K562 (cell line): ENCODE data around the gene ZNF503. TPM values are rescaled to one million over a fixed set of nuclear protein-coding genes. Genes with fewer than 3 reads are reported as not detected.

ENCODE experiments used
- ATAC-seq: fragments of 200-7000 bp; cut with Tn5 transposase; 3 replicates; pipeline ENCODE4 v1.9.1; 2020; ENCODE audit warnings: moderate library complexity
- BruUV-seq: library from RNA; stranded (reverse); fragments of 400-500 nt; replicated peaks from 2 replicates; lab custom pipeline; 2021; lab: Mats Ljungman, UMichigan
- CTCF ChIA-PET: fragments of 300-600 bp; formaldehyde crosslinking; extraction: SDS; loops from one replicate; lab custom pipeline; 2021; ENCODE audit warnings: low intra/inter-chr PET ratio; lab: Yijun Ruan, JAX
- POLR2A ChIA-PET: fragments of 300-600, 350-650 bp; sonication (Branson Sonifier 250); formaldehyde crosslinking; extraction: SDS; loops from one replicate; lab custom pipeline; 2021; ENCODE audit warnings: antibody characterized with exemption, inconsistent platforms; lab: Yijun Ruan, JAX
- DNase-seq, 4 experiments: peaks; one replicate each; pipeline versions ENCODE4 v3.0.0 to v3.0.0-alpha.2; 2011 to 2018; ENCODE audit warnings: low spot score in 3 of 4, mixed read lengths in 3 of 4; ENCODE audit errors: extremely low read depth in 1 of 4
- FAIRE-seq: peaks from 2 replicates; lab custom pipeline; 2011; peaks lifted over from hg19 to GRCh38; lab: Jason Lieb, UNC
- H2AFZ ChIP-seq: 2 replicates; pipeline ENCODE4 v1.6.0; 2011; ENCODE audit warnings: low read depth, low read length, control low read depth, inconsistent platforms
- H3K27ac ChIP-seq: fragments of 200-600 bp; 3 replicates; pipeline ENCODE4 v1.8.0; 2011; ENCODE audit warnings: low read depth, mild to moderate bottlenecking, control low read depth, inconsistent platforms, low read length, moderate library complexity, mixed read lengths; ENCODE audit errors: extremely low read depth
- H3K27me3 ChIP-seq, 2 experiments: fragments of 300-600 bp in 1 of 2; 2 replicates in 1 of 2; 3 replicates in 1 of 2; pipeline versions ENCODE4 v1.6.0 to v1.8.0; 2011; ENCODE audit warnings: inconsistent platforms in 2 of 2, low read length in 2 of 2, mild to moderate bottlenecking in 1 of 2, mixed read lengths in 1 of 2, moderate library complexity in 1 of 2; ENCODE audit not compliant: control insufficient read depth in 2 of 2, insufficient read depth in 2 of 2
- H3K36me3 ChIP-seq: fragments of 300-600 bp; 3 replicates; pipeline ENCODE4 v1.8.0; 2011; ENCODE audit warnings: mild to moderate bottlenecking, low read length, inconsistent platforms; ENCODE audit not compliant: control insufficient read depth, insufficient read depth
- H3K4me1 ChIP-seq, 2 experiments: fragments of 200-600 bp in 1 of 2; replicated peaks in 1 of 2; 2 replicates in 1 of 2; 3 replicates in 1 of 2; pipeline versions ENCODE4 v1.5.1 to v1.8.0; 2011; ENCODE audit warnings: inconsistent platforms in 2 of 2, low read length in 2 of 2, mild to moderate bottlenecking in 1 of 2, mixed read lengths in 1 of 2, moderate library complexity in 1 of 2; ENCODE audit not compliant: control insufficient read depth in 2 of 2, insufficient read depth in 2 of 2
- H3K4me2 ChIP-seq: 2 replicates; pipeline ENCODE4 v1.6.1; 2011; ENCODE audit warnings: low read length, control low read depth, inconsistent platforms, mixed read lengths; ENCODE audit not compliant: insufficient read depth
- H3K4me3 ChIP-seq: fragments of 200-600 bp; sonication (generic), shearing (Covaris generic); 2 replicates; pipeline ENCODE4 v1.5.1; 2016; ENCODE audit warnings: control low read depth, inconsistent platforms
- H3K79me2 ChIP-seq: fragments of 200-600 bp; 3 replicates; pipeline ENCODE4 v1.8.0; 2011; ENCODE audit warnings: low read length, inconsistent platforms; ENCODE audit not compliant: control insufficient read depth, insufficient read depth
- H3K9ac ChIP-seq, 2 experiments: 2 replicates each; pipeline versions ENCODE4 v1.6.0 to v1.6.1; 2011; ENCODE audit warnings: low read depth in 2 of 2, low read length in 2 of 2, control low read depth in 1 of 2, inconsistent platforms in 1 of 2, mild to moderate bottlenecking in 1 of 2, mixed read lengths in 1 of 2; ENCODE audit not compliant: insufficient read depth in 1 of 2
- H3K9me1 ChIP-seq: one replicate; pipeline ENCODE4 v1.6.0; 2011; ENCODE audit warnings: inconsistent platforms, mild to moderate bottlenecking, low read length, moderate library complexity; ENCODE audit not compliant: control insufficient read depth, insufficient read depth
- H3K9me3 ChIP-seq: replicated peaks from 2 replicates; pipeline ENCODE4 v1.5.1; 2011; ENCODE audit warnings: low read depth, low read length, inconsistent platforms; ENCODE audit not compliant: control insufficient read depth, insufficient read depth
- H4K20me1 ChIP-seq: replicated peaks from 2 replicates; pipeline ENCODE4 v1.6.1; 2011; ENCODE audit warnings: low read length, inconsistent platforms, mixed read lengths; ENCODE audit not compliant: control insufficient read depth, insufficient read depth
- ARID2 ChIP-seq: fragments of 450-650 bp; IDR thresholded peaks from 2 replicates; pipeline ENCODE4 v1.6.1; 2017; ENCODE audit warnings: antibody characterized with exemption, mild to moderate bottlenecking
- ATF4 ChIP-seq: fragments of 450-650 bp; formaldehyde crosslinking; IDR thresholded peaks from 2 replicates; pipeline ENCODE4 v1.4.0; 2022; ENCODE audit warnings: mild to moderate bottlenecking, moderate library complexity
- ATF6 ChIP-seq: sonication (generic); formaldehyde crosslinking; IDR thresholded peaks from 2 replicates; pipeline ENCODE4 v1.4.0; 2020; ENCODE audit warnings: mild to moderate bottlenecking, missing genetic modification reagents
- CBX1 ChIP-seq: sonication (generic); IDR thresholded peaks from 2 replicates; pipeline ENCODE4 v1.6.1; 2016; ENCODE audit warnings: antibody characterized with exemption, low read depth, mild to moderate bottlenecking
- FOXK2 ChIP-seq, 2 experiments: fragments of 450-650 bp; IDR thresholded peaks in 1 of 2; conservative IDR thresholded peaks in 1 of 2; 2 replicates each; pipeline ENCODE4 v1.6.1; 2016; ENCODE audit warnings: low read depth in 2 of 2, mild to moderate bottlenecking in 1 of 2
- MCM3 ChIP-seq: fragments of 450-650 bp; IDR thresholded peaks from 2 replicates; pipeline ENCODE4 v1.6.1; 2016
- PATZ1 ChIP-seq: fragments of 250-450 bp; sonication (Bioruptor Pico); IDR thresholded peaks from 2 replicates; pipeline ENCODE4 v1.5.0; 2020; ENCODE audit warnings: mild to moderate bottlenecking, borderline replicate concordance
- TCF7L2 ChIP-seq: fragments of 150-350 bp; IDR thresholded peaks from 2 replicates; pipeline ENCODE4 v1.6.1; 2016; ENCODE audit warnings: low read depth, mild to moderate bottlenecking, low read length, moderate library complexity
- TEAD1 ChIP-seq, 2 experiments: fragments of 450-650 bp in 1 of 2; sonication (generic) in 1 of 2; formaldehyde crosslinking; IDR thresholded peaks; 2 replicates each; pipeline versions ENCODE4 v1.4.0 to v1.8.0; 2020 to 2022; ENCODE audit warnings: mild to moderate bottlenecking in 2 of 2, missing genetic modification reagents in 1 of 2
- WGBS: fragments of 100-300 bp; shearing (Covaris generic); methylation state at CpG from one replicate; pipeline ENCODE4 v1.1.6; 2016; ENCODE audit warnings: low coverage, mixed read lengths; ENCODE audit not compliant: insufficient coverage; ENCODE audit errors: missing lambda C conversion rate; 5-methylcytosine and 5-hydroxymethylcytosine counted together
- in situ Hi-C: fragments of 300-500 bp; cut with MboI; formaldehyde crosslinking; loops from 4 replicates; pipeline ENCODE4 v1.15.0; 2018; ENCODE audit warnings: inconsistent platforms, mixed read lengths
- intact Hi-C: fragments of 100-400 bp; cut with micrococcal nuclease; formaldehyde crosslinking; loops from 2 replicates; pipeline ENCODE4 v1.14.2; 2022
- polyA plus RNA-seq, 8 experiments: library from polyadenylated mRNA; depleted of rRNA in 4 of 8; stranded (reverse) in 5 of 8; unstranded in 3 of 8; fragments of >200 nt; fragmentation: Nextera tagmentation in 2 of 8; fragmentation: Illumina TruSeq in 1 of 8; extraction: Ambion mirVana in 2 of 8; extraction: Trizol in 1 of 8; gene quantifications; 2 replicates each; pipeline versions ENCODE4 v1.2.1 to v1.2.3, GENCODE V29; 2011 to 2014; ENCODE audit warnings: inconsistent platforms in 1 of 8, missing spikeins in 1 of 8
- total RNA-seq, 7 experiments: library from RNA; depleted of rRNA in 6 of 7; stranded (reverse); fragments of >200 nt in 6 of 7; fragmentation: Illumina TruSeq in 2 of 7; extraction: Trizol in 2 of 7; gene quantifications; 2 replicates each; pipeline versions ENCODE4 v1.2.1 to v1.2.3, GENCODE V29; 2011 to 2021; ENCODE audit warnings: low replicate concordance in 1 of 7

Gene ZNF503
- total and polyA plus RNA-seq, 9 of the 15 experiments (the other 6 are each of a cell fraction or from before 2014, with no cell fraction given): not detected

GRCh38 chr10:75396631-75397495 is 4.7 kb downstream of the ZNF503 start:
- ChIA-PET CTCF (no interaction called here), POLR2A (interaction anchor here (0.6 to 1.2 kb wide), 3 partner anchors 149 to 1132 kb away, joined by 3 to 4 read pairs (median 3); no protein-coding TSS in a partner anchor)
- FAIRE-seq: no peak
- no peaks in the 10 kb centered on the region for H3K9me3 ChIP-seq
- no peak overlapping the region for H3K4me3 ChIP-seq
- H3K79me2 ChIP-seq: no peaks in the 10 kb centered on the region
- no peaks in the 10 kb centered on the region; the same call in 1 of the 2 replicates for H4K20me1 ChIP-seq
- in situ Hi-C loops (no loop called here), intact Hi-C loops (loop anchor here (10.0 kb wide), 1 partner anchor 1148 kb away; no protein-coding TSS in a partner anchor)
- no peaks in the 10 kb centered on the region for H3K9me1 ChIP-seq
- no peak overlapping the region for H3K9ac ChIP-seq
- TF ChIP-seq ARID2: no peak
- TF ChIP-seq CBX1: no peak
- TF ChIP-seq MCM3: no peak
- TF ChIP-seq ATF4: no peak
- no peak for TF ChIP-seq FOXK2 (conservative IDR thresholded peaks at IDR 0.05 in 1 of 2, IDR thresholded peaks at IDR 0.05 in 1 of 2; ENCODE audit: low read depth in 2 of 2)
- TF ChIP-seq PATZ1: no peak
- no peak for TF ChIP-seq TEAD1 (CRISPR knock-in tag; IDR thresholded peaks at IDR 0.05)
- TF ChIP-seq TCF7L2: no peak
- no peak for TF ChIP-seq ATF6
- no TSS peak for BruUV-seq
- no peak overlapping the region for H3K27ac ChIP-seq
- no peak for DNase-seq
- no peaks in the 10 kb centered on the region for H3K36me3 ChIP-seq
- H2AFZ ChIP-seq: no peak overlapping the region
- peaks cover 0 to 49% of the 10 kb centered on the region in 2 experiments; a peak in 3 of 5 replicates for H3K4me1 ChIP-seq
- WGBS: 31% methylated on average over 39 of the region's 71 CpGs
- no peak overlapping the region for H3K4me2 ChIP-seq
- no peak for ATAC-seq
- H3K27me3 ChIP-seq: peaks cover 22 to 64% of the 10 kb centered on the region in 2 experiments
